H1 (cell line): ENCODE results near the gene SLFNL1. TPM values are rescaled to one million over a fixed set of nuclear protein-coding genes. Genes with fewer than 3 reads are reported as not detected.

Source experiments
- CTCF ChIA-PET: fragments of 300-600 bp; sonication (Branson Sonifier 250); formaldehyde crosslinking; loops from one replicate; lab custom pipeline; 2021; ENCODE audit not compliant: partially characterized antibody; lab: Charles Lee
- POLR2A ChIA-PET: fragments of 300-600 bp; sonication (Branson Sonifier 250); formaldehyde crosslinking; loops from one replicate; lab custom pipeline; 2021; ENCODE audit warnings: inconsistent platforms; ENCODE audit not compliant: partially characterized antibody; lab: Charles Lee
- DNase-seq, 2 experiments: peaks; one replicate each; pipeline versions ENCODE4 v3.0.0 to v3.0.0-alpha.2; 2010 to 2022; ENCODE audit warnings: low spot score in 2 of 2, low read depth in 1 of 2, mixed read lengths in 1 of 2
- FAIRE-seq: peaks from 2 replicates; lab custom pipeline; 2011; peaks lifted over from hg19 to GRCh38; lab: Jason Lieb, UNC
- H2AFZ ChIP-seq: 2 replicates; pipeline ENCODE4 v1.8.1; 2012; ENCODE audit warnings: low read length, inconsistent platforms
- H2AK5ac ChIP-seq: 2 replicates; pipeline ENCODE4 v1.6.1; 2013; ENCODE audit warnings: low read depth, low read length
- H2BK120ac ChIP-seq: replicated peaks from 2 replicates; pipeline ENCODE3; 2013; ENCODE audit warnings: low read depth, low read length, inconsistent platforms
- H2BK12ac ChIP-seq: 2 replicates; pipeline ENCODE4 v1.6.1; 2013; ENCODE audit warnings: low read depth, low read length
- H2BK15ac ChIP-seq: 2 replicates; pipeline ENCODE4 v1.6.1; 2013; ENCODE audit warnings: low read length
- H2BK20ac ChIP-seq: 2 replicates; pipeline ENCODE4 v1.6.1; 2013; ENCODE audit warnings: low read length
- H2BK5ac ChIP-seq: 2 replicates; pipeline ENCODE4 v1.6.1; 2013; ENCODE audit warnings: low read depth, low read length
- H3K14ac ChIP-seq: 2 replicates; pipeline ENCODE4 v1.6.1; 2013; ENCODE audit warnings: inconsistent platforms; ENCODE audit not compliant: insufficient read length
- H3K18ac ChIP-seq: 2 replicates; pipeline ENCODE4 v1.6.1; 2013; ENCODE audit warnings: low read length; ENCODE audit errors: extremely low read depth
- H3K23ac ChIP-seq: 2 replicates; pipeline ENCODE4 v1.6.1; 2013; ENCODE audit warnings: inconsistent platforms; ENCODE audit not compliant: insufficient read length
- H3K23me2 ChIP-seq: 2 replicates; pipeline ENCODE4 v1.6.1; 2013; ENCODE audit warnings: low read depth, low read length
- H3K27ac ChIP-seq: 2 replicates; pipeline ENCODE4 v1.6.1; 2011; ENCODE audit warnings: low read depth, low read length, inconsistent platforms
- H3K27me3 ChIP-seq, 4 experiments: replicated peaks in 1 of 4; 1 replicate in 1 of 4; 2 replicates in 3 of 4; pipeline versions ENCODE4 v1.6.1 to v1.8.1; 2011 to 2013; ENCODE audit warnings: low read length in 3 of 4, mild to moderate bottlenecking in 3 of 4, inconsistent platforms in 2 of 4, mixed read lengths in 2 of 4, moderate library complexity in 1 of 4; ENCODE audit not compliant: control insufficient read depth in 3 of 4, insufficient read depth in 3 of 4; ENCODE audit errors: extremely low read depth in 1 of 4
- H3K36me3 ChIP-seq, 4 experiments: 2 replicates each; pipeline versions ENCODE4 v1.6.1 to v1.8.1; 2011 to 2013; ENCODE audit warnings: mild to moderate bottlenecking in 4 of 4, low read length in 3 of 4, moderate library complexity in 2 of 4, control low read depth in 1 of 4, inconsistent platforms in 1 of 4; ENCODE audit not compliant: insufficient read depth in 4 of 4, control insufficient read depth in 2 of 4
- H3K4ac ChIP-seq: replicated peaks from 2 replicates; pipeline ENCODE3; 2013; ENCODE audit warnings: low read length, low read depth, mixed read lengths, inconsistent platforms; ENCODE audit not compliant: insufficient read length
- H3K4me1 ChIP-seq, 4 experiments: replicated peaks in 1 of 4; 1 replicate in 1 of 4; 2 replicates in 3 of 4; pipeline versions ENCODE4 v1.6.1 to v1.8.1; 2011 to 2013; ENCODE audit warnings: low read length in 3 of 4, inconsistent platforms in 2 of 4, mixed read lengths in 1 of 4; ENCODE audit not compliant: insufficient read depth in 4 of 4, control insufficient read depth in 3 of 4
- H3K4me2 ChIP-seq, 2 experiments: 2 replicates each; pipeline versions ENCODE4 v1.6.1 to v1.8.1; 2011 to 2013; ENCODE audit warnings: low read depth in 2 of 2, low read length in 2 of 2, control low read depth in 1 of 2, inconsistent platforms in 1 of 2, mild to moderate bottlenecking in 1 of 2; ENCODE audit not compliant: insufficient read depth in 1 of 2
- H3K4me3 ChIP-seq, 4 experiments: fragments of 200-600, 300-600 bp in 1 of 4; sonication (generic), shearing (Covaris generic), sonication (Bioruptor Twin) in 1 of 4; 2 replicates each; pipeline versions ENCODE4 v1.5.1 to v1.8.1; 2011 to 2016; ENCODE audit warnings: low read length in 4 of 4, low read depth in 3 of 4, control low read depth in 2 of 4, inconsistent platforms in 2 of 4, mild to moderate bottlenecking in 2 of 4, mixed read lengths in 1 of 4, moderate library complexity in 1 of 4; ENCODE audit not compliant: insufficient read depth in 2 of 4; ENCODE audit errors: extremely low read depth in 1 of 4
- H3K56ac ChIP-seq: replicated peaks from 2 replicates; pipeline ENCODE3; 2013; ENCODE audit warnings: low read depth, mild to moderate bottlenecking, mixed read lengths, low read length, inconsistent platforms; ENCODE audit not compliant: insufficient read length
- H3K79me1 ChIP-seq: 2 replicates; pipeline ENCODE4 v1.6.1; 2013; ENCODE audit warnings: low read depth, low read length, control low read depth
- H3K79me2 ChIP-seq, 2 experiments: 2 replicates each; pipeline versions ENCODE4 v1.6.1 to v1.8.1; 2012 to 2013; ENCODE audit warnings: low read length in 2 of 2, mild to moderate bottlenecking in 2 of 2, inconsistent platforms in 1 of 2; ENCODE audit not compliant: insufficient read depth in 2 of 2, control insufficient read depth in 1 of 2
- H3K9ac ChIP-seq, 4 experiments: replicated peaks in 1 of 4; 1 replicate in 1 of 4; 2 replicates in 3 of 4; pipeline versions ENCODE4 v1.6.1 to v1.8.1; 2011 to 2013; ENCODE audit warnings: low read depth in 3 of 4, low read length in 3 of 4, control low read depth in 2 of 4, mild to moderate bottlenecking in 2 of 4, moderate library complexity in 2 of 4, inconsistent platforms in 1 of 4; ENCODE audit errors: extremely low read depth in 1 of 4
- H3K9me3 ChIP-seq, 2 experiments: 2 replicates each; pipeline versions ENCODE4 v1.6.1 to v1.8.1; 2012 to 2013; ENCODE audit warnings: mild to moderate bottlenecking in 2 of 2, moderate library complexity in 2 of 2, control low read depth in 1 of 2, inconsistent platforms in 1 of 2, low read depth in 1 of 2, low read length in 1 of 2, mixed read lengths in 1 of 2; ENCODE audit not compliant: insufficient read depth in 2 of 2
- H4K20me1 ChIP-seq, 2 experiments: replicated peaks in 1 of 2; 2 replicates each; pipeline versions ENCODE3 to v1.8.1; 2011 to 2013; ENCODE audit warnings: inconsistent platforms in 2 of 2, low read length in 2 of 2, mild to moderate bottlenecking in 1 of 2; ENCODE audit not compliant: insufficient read depth in 2 of 2, control insufficient read depth in 1 of 2
- H4K5ac ChIP-seq: 2 replicates; pipeline ENCODE4 v1.6.1; 2013; ENCODE audit warnings: low read length, low read depth, mixed read lengths, inconsistent platforms; ENCODE audit not compliant: insufficient read length
- H4K8ac ChIP-seq: 2 replicates; pipeline ENCODE4 v1.8.0; 2013; ENCODE audit warnings: mild to moderate bottlenecking, moderate library complexity, low read length, inconsistent platforms; ENCODE audit not compliant: insufficient read depth; ENCODE audit errors: extremely low read depth
- H4K91ac ChIP-seq: replicated peaks from 2 replicates; pipeline ENCODE3; 2013; ENCODE audit warnings: low read length, mixed read lengths, inconsistent platforms; ENCODE audit not compliant: insufficient read length
- BRCA1 ChIP-seq: IDR thresholded peaks from 2 replicates; pipeline ENCODE4 v1.6.1; 2012; ENCODE audit warnings: low read depth, low read length, improper control_type of control experiment
- PHF8 ChIP-seq: fragments of 200-600 bp; sonication (generic); conservative IDR thresholded peaks from 2 replicates; pipeline ENCODE4 v1.7.1; 2012; ENCODE audit warnings: low read depth, mild to moderate bottlenecking, inconsistent platforms, low read length, moderate library complexity
- POLR2A ChIP-seq, 2 experiments: IDR thresholded peaks; 1 replicate in 1 of 2; 2 replicates in 1 of 2; pipeline ENCODE4 v1.6.1; 2011; ENCODE audit warnings: low read depth in 2 of 2, low read length in 2 of 2, mild to moderate bottlenecking in 2 of 2; ENCODE audit errors: control extremely low read depth in 1 of 2
- RBBP5 ChIP-seq: IDR thresholded peaks from 2 replicates; pipeline ENCODE4 v1.7.1; 2012; ENCODE audit warnings: low read depth, mild to moderate bottlenecking, inconsistent platforms, low read length, moderate library complexity, borderline replicate concordance
- TBP ChIP-seq: IDR thresholded peaks from 2 replicates; pipeline ENCODE4 v1.6.1; 2011; ENCODE audit warnings: low read depth, low read length, improper control_type of control experiment
- WGBS, 2 experiments: shearing (Covaris generic) in 1 of 2; methylation state at CpG; one replicate each; pipeline versions ENCODE4 v1.1.6 to v1.1.7; 2013 to 2015; ENCODE audit warnings: low lambda C conversion rate in 2 of 2, mixed read lengths in 2 of 2, inconsistent platforms in 1 of 2, low coverage in 1 of 2, missing lambda C conversion rate in 1 of 2; ENCODE audit not compliant: insufficient replicate concordance in 2 of 2, insufficient coverage in 1 of 2, insufficient read length in 1 of 2; ENCODE audit errors: extremely low coverage in 1 of 2, missing lambda C conversion rate in 1 of 2; 5-methylcytosine and 5-hydroxymethylcytosine counted together
- polyA plus RNA-seq, 7 experiments: library from polyadenylated mRNA; depleted of rRNA in 3 of 7; stranded (reverse) in 5 of 7; unstranded in 2 of 7; fragments of >200 nt in 5 of 7; fragments of 200-250 nt in 2 of 7; gene quantifications; 1 replicate in 5 of 7; 2 replicates in 1 of 7; 4 replicates in 1 of 7; pipeline versions ENCODE4 v1.2.1 to v1.2.3, GENCODE V29; 2011 to 2013; ENCODE audit warnings: missing spikeins in 2 of 7, mixed read lengths in 2 of 7
- total RNA-seq: library from RNA; stranded (reverse); fragmentation: NEBNext Ultra II Directional; extraction: Animal tissue kit (Norgen Biotek cat#: 25700); gene quantifications from 2 replicates; pipeline ENCODE4 v1.2.1, GENCODE V29; 2021

The SLFNL1 gene
- total and polyA plus RNA-seq, 2 of the 8 experiments (the other 6 are each of a cell fraction or from before 2014, with no cell fraction given): not detected

GRCh38 chr1:40986956-40987355, 34.6 kb downstream of the SLFNL1 start:
- no peak overlapping the region for H3K14ac ChIP-seq
- H3K4me2 ChIP-seq: no peak overlapping the region
- no peak overlapping the region for H3K18ac ChIP-seq
- no peak overlapping the region for H2BK120ac ChIP-seq
- no peak overlapping the region for H2BK5ac ChIP-seq
- CTCF ChIA-PET: interaction anchor here (1.0 to 1.4 kb wide), 3 partner anchors 10 to 204 kb away, joined by 3 to 5 read pairs (median 3); no protein-coding TSS in a partner anchor
- no peak overlapping the region for H3K27ac ChIP-seq
- H3K23me2 ChIP-seq: 0 out of 2 replicates have a peak, but pooled peaks cover 2% of the 10 kb centered on the region
- H2AFZ ChIP-seq: no peak overlapping the region
- DNase-seq: no peak
- H3K23ac ChIP-seq: no peak overlapping the region
- peaks cover 3 to 42% of the 10 kb centered on the region in 2 experiments for H3K79me2 ChIP-seq
- H3K56ac ChIP-seq: no peak overlapping the region
- H2BK20ac ChIP-seq: no peak overlapping the region
- POLR2A ChIA-PET: interaction anchor here (0.6 to 9.6 kb wide), 5 partner anchors 9 to 47 kb away, joined by 3 to 49 read pairs (median 8); no protein-coding TSS in a partner anchor
- H3K9me3 ChIP-seq: no peaks in the 10 kb centered on the region
- no peak overlapping the region for H4K8ac ChIP-seq
- H3K27me3 ChIP-seq: no peaks in the 10 kb centered on the region
- H3K9ac ChIP-seq: no peak overlapping the region
- H2BK12ac ChIP-seq: no peak overlapping the region
- H3K4ac ChIP-seq: no peak overlapping the region
- no peaks in the 10 kb centered on the region; the same call in 1 of the 2 replicates for H3K79me1 ChIP-seq
- peaks cover 10 to 19% of the 10 kb centered on the region in 2 experiments for H4K20me1 ChIP-seq
- FAIRE-seq: no peak
- H2AK5ac ChIP-seq: no peak overlapping the region
- peaks cover 0 to 1% (median 1%) of the 10 kb centered on the region in 4 experiments; a peak in 3 of 7 replicates for H3K4me1 ChIP-seq
- no peak overlapping the region for H4K91ac ChIP-seq
- peaks cover 57 to 89% (median 84%) of the 10 kb centered on the region in 4 experiments for H3K36me3 ChIP-seq
- WGBS, 2 experiments: 92% methylated on average over 3 of the region's 3 CpGs; no CpG with 5 or more reads in 1 of the 2 experiments
- no peak overlapping the region for H4K5ac ChIP-seq
- no peak overlapping the region for H3K4me3 ChIP-seq
- no peak overlapping the region for H2BK15ac ChIP-seq
- TF ChIP-seq RBBP5 (no peak), POLR2A (IDR thresholded peaks at IDR 0.05; ENCODE audit: control extremely low read depth in 1 of 2, low read depth in 2 of 2, low read length in 2 of 2) (no peak; a peak in 1 of 3 replicates), PHF8 (no peak), TBP (no peak), BRCA1 (no peak)
